ENCODE data around the gene EGLN1. TPM values are rescaled to one million over a fixed set of nuclear protein-coding genes. Genes with fewer than 3 reads are reported as not detected.

The EGLN1 gene
- total and polyA plus RNA-seq, 2 of the 8 experiments (the other 6 are each of a cell fraction or from before 2014, with no cell fraction given) = 4.0 to 6.4 TPM

DNA sequence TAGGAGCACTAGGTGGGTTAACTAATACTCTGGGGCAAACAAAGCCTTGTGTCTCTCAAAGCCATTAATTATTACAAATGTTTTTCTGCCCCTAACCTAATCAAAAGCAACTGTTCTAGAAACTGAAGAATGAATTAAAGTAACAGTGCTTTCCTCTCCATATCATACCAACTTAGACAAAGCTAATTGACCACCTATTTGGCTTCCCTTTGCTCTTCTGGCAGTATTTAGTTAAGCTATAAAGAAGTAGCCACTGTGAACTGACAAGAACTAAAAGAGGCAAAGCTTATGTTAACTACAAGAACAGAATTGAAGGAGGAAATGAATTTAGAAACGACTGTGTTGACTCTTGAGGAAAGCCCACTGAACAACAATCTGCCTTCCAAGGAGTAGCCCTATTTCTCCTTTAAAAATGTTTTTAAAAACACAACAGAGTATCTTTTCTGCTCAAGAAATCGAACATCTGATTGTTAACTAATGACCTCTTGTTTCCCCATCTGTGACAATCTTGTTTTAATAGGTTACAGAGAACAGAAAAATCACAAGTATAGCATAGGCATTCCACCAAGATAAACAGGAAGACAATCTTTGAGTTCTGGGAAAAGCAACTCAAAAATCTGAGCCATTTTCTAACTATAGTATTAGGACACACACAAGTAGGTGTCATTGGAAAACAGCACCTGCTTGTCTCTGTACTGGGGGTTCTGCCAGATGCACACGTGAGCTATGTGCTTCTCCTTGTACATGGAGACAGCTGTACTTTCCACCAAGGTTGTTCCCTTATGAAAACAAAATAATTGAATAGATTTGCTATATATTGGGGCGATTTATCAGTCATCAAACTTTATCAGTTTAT is 3.1 kb upstream of the EGLN1 start:
- Histone ChIP-seq H4K5ac (ENCODE audit: insufficient read length, low read depth, low read length) (no peak overlapping the region), H3K4me2 (ENCODE audit: insufficient read depth in 1 of 2, low read depth in 2 of 2, low read length in 2 of 2) (no peak overlapping the region), H4K91ac (replicated peaks; ENCODE audit: insufficient read length, low read length) (no peak overlapping the region), H3K56ac (replicated peaks; ENCODE audit: insufficient read length, low read depth, low read length) (no peak overlapping the region), H3K36me3 (ENCODE audit: control insufficient read depth in 2 of 4, insufficient read depth in 4 of 4, low read length in 3 of 4) (no peaks in the 10 kb centered on the region), H2BK15ac (ENCODE audit: low read length) (no peak overlapping the region), H3K4me1 (replicated peaks in 1 of 4; ENCODE audit: control insufficient read depth in 3 of 4, insufficient read depth in 4 of 4, low read length in 3 of 4) (peaks cover 0 to 10% (median 0%) of the 10 kb centered on the region in 4 experiments; a peak in 4 of 7 replicates), H2BK5ac (ENCODE audit: low read depth, low read length) (no peak overlapping the region), H3K23ac (ENCODE audit: insufficient read length) (no peak overlapping the region), H2BK12ac (ENCODE audit: low read depth, low read length) (no peak overlapping the region), H3K9me3 (ENCODE audit: insufficient read depth in 2 of 2, low read depth in 1 of 2, low read length in 1 of 2) (no peaks in the 10 kb centered on the region), H3K9ac (replicated peaks in 1 of 4; ENCODE audit: extremely low read depth in 1 of 4, low read depth in 3 of 4, low read length in 3 of 4) (no peak overlapping the region), H4K20me1 (replicated peaks in 1 of 2; ENCODE audit: control insufficient read depth in 1 of 2, insufficient read depth in 2 of 2, low read length in 2 of 2) (peaks cover 0 to 8% of the 10 kb centered on the region in 2 experiments), H2AFZ (ENCODE audit: low read length) (no peak overlapping the region), H4K8ac (ENCODE audit: extremely low read depth, insufficient read depth, low read length) (no peak overlapping the region), H3K14ac (ENCODE audit: insufficient read length) (no peak overlapping the region), H3K23me2 (ENCODE audit: low read depth, low read length) (peaks cover 10% of the 10 kb centered on the region), H2AK5ac (ENCODE audit: low read depth, low read length) (no peak overlapping the region), H3K79me1 (ENCODE audit: low read depth, low read length) (no peaks in the 10 kb centered on the region), H3K4me3 (ENCODE audit: extremely low read depth in 1 of 4, insufficient read depth in 2 of 4, low read depth in 3 of 4, low read length in 4 of 4) (no peak overlapping the region), H3K4ac (replicated peaks; ENCODE audit: insufficient read length, low read depth, low read length) (no peak overlapping the region), H3K79me2 (ENCODE audit: control insufficient read depth in 1 of 2, insufficient read depth in 2 of 2, low read length in 2 of 2) (no peaks in the 10 kb centered on the region), H3K18ac (ENCODE audit: extremely low read depth, low read length) (no peak overlapping the region), H3K27me3 (replicated peaks in 1 of 4; ENCODE audit: control insufficient read depth in 3 of 4, extremely low read depth in 1 of 4, insufficient read depth in 3 of 4, low read length in 3 of 4) (peaks cover 4 to 15% (median 13%) of the 10 kb centered on the region in 4 experiments; a peak in 6 of 7 replicates), H2BK20ac (ENCODE audit: low read length) (no peak overlapping the region), H2BK120ac (replicated peaks; ENCODE audit: low read depth, low read length) (no peak overlapping the region), H3K27ac (ENCODE audit: low read depth, low read length) (no peak overlapping the region)
- DNase-seq (ENCODE audit: low read depth in 1 of 2, low spot score in 2 of 2) = no peak
- FAIRE-seq = no peak
- POLR2A ChIA-PET (ENCODE audit: partially characterized antibody) = no interaction called here
- CTCF ChIA-PET (ENCODE audit: partially characterized antibody) = no interaction called here
- WGBS, 2 experiments (ENCODE audit: extremely low coverage in 1 of 2, insufficient coverage in 1 of 2, insufficient read length in 1 of 2, insufficient replicate concordance in 2 of 2, low coverage in 1 of 2, low lambda C conversion rate in 2 of 2, missing lambda C conversion rate in 1 of 2) = 69% methylated on average over 4 of the region's 4 CpGs; no CpG with 5 or more reads in 1 of the 2 experiments
- TF ChIP-seq TCF12 (IDR thresholded peaks at IDR 0.05; ENCODE audit: low read depth, low read length) = no peak
- no peak for TF ChIP-seq RNF2 (IDR thresholded peaks at IDR 0.05; ENCODE audit: borderline replicate concordance, low read depth, low read length, missing control alignments, poor library complexity, severe bottlenecking)
- TF ChIP-seq, protein P1, sequence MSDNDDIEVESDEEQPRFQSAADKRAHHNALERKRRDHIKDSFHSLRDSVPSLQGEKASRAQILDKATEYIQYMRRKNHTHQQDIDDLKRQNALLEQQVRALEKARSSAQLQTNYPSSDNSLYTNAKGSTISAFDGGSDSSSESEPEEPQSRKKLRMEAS (IDR thresholded peaks at IDR 0.05) = no peak
- TF ChIP-seq CTBP2 (IDR thresholded peaks at IDR 0.05; ENCODE audit: borderline replicate concordance, insufficient read depth, insufficient read length, low read length) = no peak
- no peak for TF ChIP-seq EP300 (IDR thresholded peaks at IDR 0.05; ENCODE audit: borderline replicate concordance in 1 of 2, low read depth in 2 of 2, low read length in 2 of 2)
- TF ChIP-seq SRF (IDR thresholded peaks at IDR 0.05; ENCODE audit: low read depth, low read length) = no peak
- no peak for TF ChIP-seq MAFK (IDR thresholded peaks at IDR 0.05; ENCODE audit: low read depth, low read length)
- TF ChIP-seq TAF7 (optimal IDR thresholded peaks at IDR 0.05; ENCODE audit: borderline replicate concordance, low read depth, low read length) = no peak
- TF ChIP-seq FOSL1 (IDR thresholded peaks at IDR 0.05; ENCODE audit: insufficient read depth, low read depth, low read length) = no peak
- TF ChIP-seq NANOG (IDR thresholded peaks at IDR 0.05; ENCODE audit: insufficient read depth, low read depth, low read length, poor library complexity, severe bottlenecking) = no peak
- no peak for TF ChIP-seq KDM1A (IDR thresholded peaks at IDR 0.05; ENCODE audit: borderline replicate concordance, low read length)

Data from H1 (cell line).